Esophagus muscularis mucosa (tissue), 4 donors: ENCODE results near the gene BTBD1.

Experiments used
- CTCF ChIP-seq, 3 experiments: fragments of 200-600 bp in 2 of 3; fragments of 450-650 bp in 1 of 3; sonication (generic) in 2 of 3; IDR thresholded peaks; one replicate each; pipeline ENCODE4 v1.5.1; 2017 to 2019; ENCODE audit warnings: antibody characterized with exemption in 3 of 3, mild to moderate bottlenecking in 2 of 3, moderate library complexity in 1 of 3
- EP300 ChIP-seq: sonication (generic); formaldehyde crosslinking; IDR thresholded peaks from one replicate; pipeline ENCODE4 v1.6.1; 2017; ENCODE audit warnings: antibody characterized with exemption
- POLR2A ChIP-seq: fragments of 450-650 bp; IDR thresholded peaks from one replicate; pipeline ENCODE4 v1.6.1; 2017; ENCODE audit warnings: antibody characterized with exemption, moderate library complexity, mild to moderate bottlenecking, low read depth
- POLR2AphosphoS5 ChIP-seq, 2 donors: sonication (generic); formaldehyde crosslinking; IDR thresholded peaks; one replicate each; pipeline ENCODE4 v1.6.1; 2017; ENCODE audit warnings: antibody characterized with exemption in 2 of 2

- no peak for TF ChIP-seq CTCF (IDR thresholded peaks at IDR 0.05)
- TF ChIP-seq POLR2AphosphoS5 (IDR thresholded peaks at IDR 0.05): no peak
- TF ChIP-seq POLR2A: no peak
- TF ChIP-seq EP300: no peak
Observed at GRCh38 chr15:82995076-82995475, 72.0 kb downstream of the BTBD1 start.
